ENCODE data around the gene CPLX1.

The CPLX1 gene

GRCh38 chr4:833156-833555 is 7.2 kb upstream of the CPLX1 start:
- DNase-seq (ENCODE audit: insufficient read length, low spot score): no peak
- no peak for TF ChIP-seq CTCF (IDR thresholded peaks at IDR 0.05; ENCODE audit: insufficient read depth, missing control alignments)
- no peak for FAIRE-seq

GRCh38 chr4:832536-832935 is 6.6 kb upstream of the CPLX1 start:
- DNase-seq (ENCODE audit: insufficient read length, low spot score): no peak
- TF ChIP-seq CTCF (IDR thresholded peaks at IDR 0.05; ENCODE audit: insufficient read depth, missing control alignments): no peak

GRCh38 chr4:832108-832507 is 6.2 kb upstream of the CPLX1 start:
- no peak for DNase-seq (ENCODE audit: insufficient read length, low spot score)
- TF ChIP-seq CTCF (IDR thresholded peaks at IDR 0.05; ENCODE audit: insufficient read depth, missing control alignments): no peak
- FAIRE-seq: no peak

More at GRCh38 chr4:832536-832935, 6.6 kb upstream of the CPLX1 start:
- FAIRE-seq: no peak

- DNase-seq (ENCODE audit: insufficient read length, low spot score) (no peak), FAIRE-seq (no peak)
- no peak for TF ChIP-seq CTCF (IDR thresholded peaks at IDR 0.05; ENCODE audit: insufficient read depth, missing control alignments)
These were observed 5.5 kb upstream of the CPLX1 start for GRCh38 chr4:831483-831805.

GRCh38 chr4:830601-831482 is 4.9 kb upstream of the CPLX1 start:
- TF ChIP-seq CTCF (IDR thresholded peaks at IDR 0.05; ENCODE audit: insufficient read depth, missing control alignments): no peak
- DNase-seq (ENCODE audit: insufficient read length, low spot score) (no peak), FAIRE-seq (no peak)

GRCh38 chr4:829761-830600 is 4.1 kb upstream of the CPLX1 start:
- FAIRE-seq (no peak), DNase-seq (ENCODE audit: insufficient read length, low spot score) (no peak)
- TF ChIP-seq CTCF (IDR thresholded peaks at IDR 0.05; ENCODE audit: insufficient read depth, missing control alignments): no peak

Data from D721Med (cell line).